B cell (primary cell): ENCODE measurements around the gene AFDN. TPM values are rescaled to one million over a fixed set of nuclear protein-coding genes. Genes with fewer than 3 reads are reported as not detected.

Experiments
- ATAC-seq: fragments of 200-7000 bp; cut with Tn5 transposase; one replicate; pipeline ENCODE4 v1.10.0; 2021; ENCODE audit warnings: low read depth, mild to moderate bottlenecking, moderate number of reproducible peaks, moderate library complexity
- CTCF ChIA-PET: fragments of 350-600 bp; sonication (Branson Sonifier 250); formaldehyde crosslinking; loops from one replicate; lab custom pipeline; 2021; ENCODE audit warnings: antibody characterized with exemption, inconsistent platforms; lab: Charles Lee
- POLR2A ChIA-PET: fragments of 350-600 bp; sonication (Branson Sonifier 250); formaldehyde crosslinking; loops from one replicate; lab custom pipeline; 2021; ENCODE audit warnings: antibody characterized with exemption; lab: Charles Lee
- DNase-seq: peaks from one replicate; pipeline ENCODE4 v3.0.0; 2013
- H2AFZ ChIP-seq: 2 replicates; pipeline ENCODE4 v1.6.1; 2012; ENCODE audit warnings: mild to moderate bottlenecking, low read depth, low read length; ENCODE audit not compliant: insufficient read depth, poor library complexity, severe bottlenecking
- H3K27ac ChIP-seq, 2 donors: 1 replicate in 1 of 2; 2 replicates in 1 of 2; pipeline ENCODE4 v1.5.1; 2012 to 2013; ENCODE audit warnings: low read length in 2 of 2, mild to moderate bottlenecking in 2 of 2, moderate library complexity in 1 of 2
- H3K27me3 ChIP-seq, 4 experiments: fragments of 200-600 bp in 1 of 4; sonication (generic) in 1 of 4; replicated peaks in 1 of 4; 1 replicate in 2 of 4; 2 replicates in 2 of 4; pipeline versions ENCODE4 v1.6.1 to v1.7.0; 2013 to 2016; ENCODE audit warnings: low read length in 3 of 4, mild to moderate bottlenecking in 2 of 4, mixed read lengths in 1 of 4, moderate library complexity in 1 of 4; ENCODE audit not compliant: insufficient read depth in 4 of 4, control insufficient read depth in 3 of 4; ENCODE audit errors: control extremely low read depth in 1 of 4
- H3K36me3 ChIP-seq, 2 experiments: replicated peaks in 1 of 2; 1 replicate in 1 of 2; 2 replicates in 1 of 2; pipeline versions ENCODE4 v1.6.1 to v1.7.1; 2013; ENCODE audit warnings: low read length in 1 of 2; ENCODE audit not compliant: insufficient read depth in 2 of 2, control insufficient read depth in 1 of 2; ENCODE audit errors: control extremely low read depth in 1 of 2, extremely low read depth in 1 of 2
- H3K4me1 ChIP-seq, 2 donors: fragments of 200-600 bp in 1 of 2; sonication (generic) in 1 of 2; 1 replicate in 1 of 2; 2 replicates in 1 of 2; pipeline versions ENCODE4 v1.5.1 to v1.6.1; 2013 to 2017; ENCODE audit warnings: low read length in 2 of 2; ENCODE audit not compliant: control insufficient read depth in 2 of 2, insufficient read depth in 2 of 2
- H3K4me2 ChIP-seq: replicated peaks from 2 replicates; pipeline ENCODE3; 2012; ENCODE audit warnings: mild to moderate bottlenecking, low read depth, low read length; ENCODE audit not compliant: poor library complexity, severe bottlenecking
- H3K4me3 ChIP-seq, 5 experiments: fragments of 200-600 bp in 1 of 5; sonication (generic) in 1 of 5; 1 replicate in 3 of 5; 2 replicates in 2 of 5; pipeline versions ENCODE4 v1.5.1 to v1.7.0; 2011 to 2016; ENCODE audit warnings: low read length in 4 of 5, mild to moderate bottlenecking in 4 of 5, low read depth in 2 of 5, control low read depth in 1 of 5, moderate library complexity in 1 of 5; ENCODE audit not compliant: insufficient read depth in 1 of 5; ENCODE audit errors: control extremely low read depth in 1 of 5, extremely low read depth in 1 of 5
- H3K79me2 ChIP-seq: fragments of 200-600 bp; sonication (generic); one replicate; pipeline ENCODE4 v1.6.0; 2016; ENCODE audit warnings: low read length; ENCODE audit not compliant: control insufficient read depth, insufficient read depth
- H3K9ac ChIP-seq: fragments of 200-600 bp; sonication (generic); 2 replicates; pipeline ENCODE4 v1.6.1; 2017; ENCODE audit warnings: mild to moderate bottlenecking, low read length, moderate library complexity
- H3K9me3 ChIP-seq, 3 donors: one replicate each; pipeline versions ENCODE4 v1.6.1 to v1.7.1; 2013; ENCODE audit warnings: low read length in 2 of 3; ENCODE audit not compliant: control insufficient read depth in 2 of 3, insufficient read depth in 1 of 3; ENCODE audit errors: control extremely low read depth in 1 of 3
- H4K20me1 ChIP-seq: 2 replicates; pipeline ENCODE4 v1.6.0; 2012; ENCODE audit warnings: mild to moderate bottlenecking, low read length; ENCODE audit not compliant: insufficient read depth, control insufficient read depth, poor library complexity, severe bottlenecking
- H3K27ac Mint-ChIP-seq: one replicate; pipeline ENCODE4 v1.8.0; 2021; ENCODE audit warnings: mixed read lengths
- H3K27me3 Mint-ChIP-seq: one replicate; pipeline ENCODE4 v1.8.0; 2021; ENCODE audit warnings: mixed read lengths
- H3K4me1 Mint-ChIP-seq: one replicate; pipeline ENCODE4 v1.8.0; 2021; ENCODE audit warnings: mixed read lengths
- H3K4me3 Mint-ChIP-seq: one replicate; pipeline ENCODE4 v1.8.0; 2021; ENCODE audit warnings: mixed read lengths
- H3K9me3 Mint-ChIP-seq: one replicate; pipeline ENCODE4 v1.8.0; 2022; ENCODE audit warnings: mixed read lengths; ENCODE audit not compliant: insufficient read depth
- CTCF ChIP-seq: fragments of 200-600 bp; IDR thresholded peaks from one replicate; pipeline ENCODE4 v1.8.0; 2022; ENCODE audit warnings: antibody characterized with exemption, mild to moderate bottlenecking
- EZH2 ChIP-seq: IDR thresholded peaks from 2 replicates; pipeline ENCODE4 v1.6.1; 2012; ENCODE audit warnings: borderline replicate concordance, low read depth, mild to moderate bottlenecking, moderate library complexity, low read length; ENCODE audit not compliant: insufficient read depth, poor library complexity, severe bottlenecking
- WGBS: methylation state at CpG from one replicate; pipeline ENCODE4 v1.1.5; 2013; ENCODE audit warnings: missing lambda C conversion rate; ENCODE audit not compliant: insufficient coverage; 5-methylcytosine and 5-hydroxymethylcytosine counted together
- intact Hi-C: fragments of 100-400 bp; cut with micrococcal nuclease; formaldehyde crosslinking; loops from one replicate; pipeline ENCODE4 v1.10.0; 2022
- polyA plus RNA-seq: library from polyadenylated mRNA; depleted of rRNA; stranded (reverse); fragments of >200 nt; gene quantifications from 2 replicates; pipeline ENCODE4 v1.2.3, GENCODE V29; 2012
- total RNA-seq, 2 donors: library from RNA; stranded (reverse); fragments of 120-200 nt in 1 of 2; gene quantifications; 1 replicate in 1 of 2; 2 replicates in 1 of 2; pipeline versions ENCODE4 v1.2.3 to v1.2.4, GENCODE V29; 2013 to 2022

AFDN gene
- total and polyA plus RNA-seq, 2 donors (not counting 1 experiment from before 2014, with no cell fraction given): 15.4 to 70.5 TPM

GRCh38 chr6:167835260-167835659, 8.5 kb downstream of the AFDN start:
- intact Hi-C loops: no loop called here

GRCh38 chr6:167836721-167837120, 10.0 kb downstream of the AFDN start:
- H3K4me2 ChIP-seq: no peak overlapping the region
- ATAC-seq (no peak), DNase-seq (no peak)
- no peak overlapping the region for H2AFZ ChIP-seq
- peaks cover 9 to 10% of the 10 kb centered on the region in 2 donors for H3K4me1 ChIP-seq
- Mint-ChIP-seq H3K27ac (no peak overlapping the region), H3K4me3 (no peak overlapping the region), H3K27me3 (peaks cover 7% of the 10 kb centered on the region), H3K4me1 (peaks cover 19% of the 10 kb centered on the region), H3K9me3 (no peaks in the 10 kb centered on the region)
- H3K36me3 ChIP-seq: no peaks in the 10 kb centered on the region
- H4K20me1 ChIP-seq: no peaks in the 10 kb centered on the region
- H3K27me3 ChIP-seq: peaks cover 0 to 4% (median 2%) of the 10 kb centered on the region in 4 experiments
- CTCF ChIA-PET: no interaction called here
- H3K9me3 ChIP-seq: no peaks in the 10 kb centered on the region
- no peak overlapping the region for H3K4me3 ChIP-seq
- TF ChIP-seq CTCF (no peak), EZH2 (no peak)
- intact Hi-C loops: no loop called here
- no peak overlapping the region for H3K9ac ChIP-seq
- no peak overlapping the region for H3K27ac ChIP-seq
- POLR2A ChIA-PET: no interaction called here
- 88% methylated on average over 1 of the region's 3 CpGs for WGBS
- H3K79me2 ChIP-seq: peaks cover 4% of the 10 kb centered on the region

More at GRCh38 chr6:167835260-167835659, 8.5 kb downstream of the AFDN start:
- ATAC-seq (no peak), DNase-seq (no peak)
- no peak overlapping the region for H3K9ac ChIP-seq
- TF ChIP-seq CTCF: no peak
- no peak overlapping the region for H3K4me3 ChIP-seq
- Mint-ChIP-seq H3K27me3 (peaks cover 13% of the 10 kb centered on the region), H3K4me3 (no peak overlapping the region), H3K9me3 (no peaks in the 10 kb centered on the region), H3K27ac (no peak overlapping the region), H3K4me1 (peaks cover 19% of the 10 kb centered on the region)
- no peak overlapping the region for H2AFZ ChIP-seq
- H3K9me3 ChIP-seq: no peaks in the 10 kb centered on the region
- no peak overlapping the region for H3K27ac ChIP-seq
- CTCF ChIA-PET: interaction anchor here (0.7 kb wide), 1 partner anchor 130 kb away, joined by 3 read pairs; no protein-coding TSS in a partner anchor
- no peaks in the 10 kb centered on the region for H4K20me1 ChIP-seq
- H3K36me3 ChIP-seq: no peaks in the 10 kb centered on the region
- H3K27me3 ChIP-seq: peaks cover 0 to 7% (median 2%) of the 10 kb centered on the region in 4 experiments
- H3K4me2 ChIP-seq: no peak overlapping the region
- WGBS: no CpG with 5 or more reads among the region's 3 CpGs
- no peaks in the 10 kb centered on the region for H3K79me2 ChIP-seq
- POLR2A ChIA-PET: no interaction called here
- H3K4me1 ChIP-seq: peaks cover 9 to 10% of the 10 kb centered on the region in 2 donors
